Ishikawa (cell line): ENCODE data around the gene ARL8B.

ENCODE experiments used
- EGR1 ChIP-seq: IDR thresholded peaks from 2 replicates; pipeline ENCODE4 v1.6.1; 2012
- EP300 ChIP-seq: IDR thresholded peaks from 2 replicates; pipeline ENCODE4 v1.6.1; 2012; ENCODE audit warnings: borderline replicate concordance
- NFIC ChIP-seq: IDR thresholded peaks from 2 replicates; pipeline ENCODE4 v1.6.1; 2012
- TAF1 ChIP-seq: IDR thresholded peaks from 2 replicates; pipeline ENCODE4 v1.6.1; 2012; ENCODE audit warnings: low read depth, mild to moderate bottlenecking
- TCF12 ChIP-seq: IDR thresholded peaks from 2 replicates; pipeline ENCODE4 v1.6.1; 2012; ENCODE audit warnings: low read depth
- TEAD4 ChIP-seq: IDR thresholded peaks from 2 replicates; pipeline ENCODE4 v1.6.1; 2012
- YY1 ChIP-seq: IDR thresholded peaks from 2 replicates; pipeline ENCODE4 v1.6.1; 2012; ENCODE audit warnings: low read depth
- ZBTB7A ChIP-seq: IDR thresholded peaks from 2 replicates; pipeline ENCODE4 v1.6.1; 2012; ENCODE audit warnings: low read depth

DNA sequence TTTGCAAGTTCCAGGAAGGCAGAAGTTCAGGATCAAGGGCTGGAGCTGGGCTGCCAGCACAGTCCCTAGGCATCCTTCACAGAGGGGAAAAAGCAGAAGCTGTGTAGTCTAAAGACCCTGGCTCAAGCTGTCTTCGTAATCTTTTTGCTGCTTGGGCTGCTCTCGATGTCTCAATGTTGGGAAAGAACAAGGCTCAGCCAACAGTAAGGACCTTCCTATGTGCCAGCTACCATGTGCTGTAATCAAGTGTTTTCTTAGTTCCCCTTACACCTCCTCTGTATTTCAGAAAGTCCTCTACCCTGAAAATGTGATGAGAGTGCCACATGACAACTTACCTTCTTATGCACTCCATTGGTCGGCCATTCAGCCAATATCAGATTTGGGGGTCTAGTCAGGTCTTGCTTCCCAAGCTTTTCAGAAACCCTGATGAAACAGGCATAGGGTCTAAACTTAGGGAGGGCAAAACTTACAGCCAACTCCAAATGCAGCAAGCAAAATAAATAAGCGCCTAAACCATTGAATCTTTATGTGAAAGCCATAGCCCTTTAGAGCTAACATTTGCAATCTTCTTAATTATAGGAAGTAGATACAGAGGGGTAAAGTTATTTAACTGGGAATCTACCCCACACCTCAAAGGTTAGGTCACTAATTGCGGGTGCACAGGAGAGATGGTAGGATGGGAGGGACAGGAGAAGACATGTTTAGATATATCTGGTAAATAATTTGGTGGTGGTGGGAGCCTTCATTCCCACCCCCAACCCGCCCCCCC lies 64.2 kb downstream of the ARL8B start:
- TF ChIP-seq ZBTB7A = no peak
- TF ChIP-seq NFIC = no peak
- no peak for TF ChIP-seq TAF1
- no peak for TF ChIP-seq EP300
- no peak for TF ChIP-seq YY1
- no peak for TF ChIP-seq TCF12
- no peak for TF ChIP-seq TEAD4
- TF ChIP-seq EGR1 = no peak
